ENCODE measurements around the gene KDR. TPM values are rescaled to one million over a fixed set of nuclear protein-coding genes. Genes with fewer than 3 reads are reported as not detected.

The KDR gene
- total RNA-seq, 1 donor from 2014 or later = 22.9 TPM

DNA sequence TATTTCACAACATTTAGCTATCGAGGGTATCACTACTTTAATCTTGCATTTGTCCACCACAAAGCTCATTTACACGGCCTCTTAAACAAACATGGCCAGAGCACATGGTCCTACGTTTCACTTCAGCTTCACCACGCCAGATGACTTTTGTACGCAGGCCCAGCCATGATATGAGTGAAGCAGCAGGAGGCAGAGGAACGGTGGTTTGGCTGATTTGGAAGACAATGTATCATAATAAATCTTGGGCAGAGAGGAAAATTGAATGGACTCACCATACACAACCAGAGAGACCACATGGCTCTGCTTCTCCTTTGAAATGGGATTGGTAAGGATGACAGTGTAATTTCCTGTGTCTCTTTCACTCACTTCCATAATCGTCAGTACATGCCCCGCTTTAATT, 15.3 kb downstream of the KDR start:
- Histone ChIP-seq H3K36me3 (no peaks in the 10 kb centered on the region), H3K27me3 (no peaks in the 10 kb centered on the region), H3K9me3 (no peaks in the 10 kb centered on the region), H3K4me3 (no peak overlapping the region), H3K4me1 (no peaks in the 10 kb centered on the region), H3K27ac (no peak overlapping the region)
- intact Hi-C loops (cut with DNase I) = no loop called here
- TF ChIP-seq, protein P1, sequence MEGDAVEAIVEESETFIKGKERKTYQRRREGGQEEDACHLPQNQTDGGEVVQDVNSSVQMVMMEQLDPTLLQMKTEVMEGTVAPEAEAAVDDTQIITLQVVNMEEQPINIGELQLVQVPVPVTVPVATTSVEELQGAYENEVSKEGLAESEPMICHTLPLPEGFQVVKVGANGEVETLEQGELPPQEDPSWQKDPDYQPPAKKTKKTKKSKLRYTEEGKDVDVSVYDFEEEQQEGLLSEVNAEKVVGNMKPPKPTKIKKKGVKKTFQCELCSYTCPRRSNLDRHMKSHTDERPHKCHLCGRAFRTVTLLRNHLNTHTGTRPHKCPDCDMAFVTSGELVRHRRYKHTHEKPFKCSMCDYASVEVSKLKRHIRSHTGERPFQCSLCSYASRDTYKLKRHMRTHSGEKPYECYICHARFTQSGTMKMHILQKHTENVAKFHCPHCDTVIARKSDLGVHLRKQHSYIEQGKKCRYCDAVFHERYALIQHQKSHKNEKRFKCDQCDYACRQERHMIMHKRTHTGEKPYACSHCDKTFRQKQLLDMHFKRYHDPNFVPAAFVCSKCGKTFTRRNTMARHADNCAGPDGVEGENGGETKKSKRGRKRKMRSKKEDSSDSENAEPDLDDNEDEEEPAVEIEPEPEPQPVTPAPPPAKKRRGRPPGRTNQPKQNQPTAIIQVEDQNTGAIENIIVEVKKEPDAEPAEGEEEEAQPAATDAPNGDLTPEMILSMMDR (IDR thresholded peaks at IDR 0.05) = no peak
- no peak for DNase-seq (ENCODE audit: low spot score in 2 of 2)

DNA sequence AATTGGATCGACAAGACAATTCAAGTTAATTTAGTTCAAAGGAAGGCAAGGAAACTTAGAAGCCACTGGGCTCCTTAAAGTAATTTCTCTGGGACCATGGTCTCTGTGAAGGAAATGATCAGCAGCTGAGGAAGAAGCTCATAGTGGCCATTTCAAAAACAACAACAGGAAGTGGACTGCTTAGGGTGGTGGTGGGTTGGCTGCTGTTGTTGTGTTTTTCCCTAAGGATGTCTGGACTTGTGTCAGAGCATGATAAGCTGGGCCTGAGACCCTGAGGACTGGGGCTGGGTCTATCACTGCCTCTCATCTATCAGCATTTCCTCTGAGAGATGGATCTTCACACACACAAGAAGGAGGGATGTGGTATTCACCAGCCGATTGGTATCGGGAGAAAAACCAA, 18.3 kb downstream of the KDR start:
- H3K27me3 ChIP-seq = no peaks in the 10 kb centered on the region
- intact Hi-C loops (cut with DNase I) = no loop called here
- no peaks in the 10 kb centered on the region for H3K9me3 ChIP-seq
- H3K4me1 ChIP-seq = peaks cover 0 to 5% of the 10 kb centered on the region in 2 donors
- no peak overlapping the region for H3K27ac ChIP-seq
- DNase-seq (ENCODE audit: low spot score in 2 of 2) = no peak
- H3K36me3 ChIP-seq = no peaks in the 10 kb centered on the region
- H3K4me3 ChIP-seq = no peak overlapping the region
- TF ChIP-seq, protein P1 (IDR thresholded peaks at IDR 0.05) = no peak

DNA sequence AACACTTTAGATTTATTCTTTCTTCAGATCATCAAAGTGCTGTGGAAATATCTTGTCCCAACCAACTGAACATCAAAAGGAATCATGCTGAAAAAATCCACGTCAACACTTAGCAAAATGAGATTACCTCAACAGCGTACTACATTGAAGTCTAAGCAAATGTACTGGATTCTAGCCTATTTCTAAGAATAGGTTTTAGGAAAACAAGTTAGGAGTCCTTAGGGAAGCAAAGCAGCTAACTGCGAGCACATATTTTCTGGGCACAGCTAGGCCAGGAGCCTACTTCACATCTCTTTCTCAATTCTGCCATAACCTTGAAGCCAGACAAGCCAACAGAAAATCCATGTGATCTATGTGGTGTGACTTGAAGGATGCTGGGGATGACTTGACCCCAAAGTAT, 22.2 kb downstream of the KDR start:
- no peak for DNase-seq (ENCODE audit: low spot score in 2 of 2)
- no peak overlapping the region for H3K4me3 ChIP-seq
- peaks cover 0 to 5% of the 10 kb centered on the region in 2 donors for H3K4me1 ChIP-seq
- H3K27me3 ChIP-seq = no peaks in the 10 kb centered on the region
- TF ChIP-seq, protein P1 (IDR thresholded peaks at IDR 0.05) = no peak
- intact Hi-C loops (cut with DNase I) = no loop called here
- no peaks in the 10 kb centered on the region for H3K9me3 ChIP-seq
- no peaks in the 10 kb centered on the region for H3K36me3 ChIP-seq
- peak overlapping the region; percentile 20 to 64 for H3K27ac ChIP-seq

DNA sequence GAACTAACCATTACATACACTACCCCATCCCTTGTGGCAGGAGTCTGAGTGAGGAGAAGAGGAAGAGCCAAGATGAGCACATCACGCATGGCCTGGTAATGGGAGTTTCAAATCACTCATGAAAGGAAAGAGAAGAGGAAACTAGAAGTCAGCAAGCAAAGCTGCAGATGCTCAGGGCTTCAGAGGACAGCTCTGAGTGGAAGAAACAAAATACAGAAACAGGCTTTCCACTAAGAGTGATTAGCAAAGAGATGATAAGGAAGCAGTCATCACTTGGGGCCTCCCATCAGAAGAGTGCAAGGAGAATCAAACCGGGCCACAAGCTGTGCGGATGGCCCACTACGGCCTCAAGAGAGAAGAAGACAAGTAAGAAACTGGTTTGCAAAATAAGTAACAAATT, 25.6 kb downstream of the KDR start:
- Histone ChIP-seq H3K27ac (no peak overlapping the region), H3K27me3 (no peaks in the 10 kb centered on the region), H3K9me3 (no peaks in the 10 kb centered on the region), H3K4me3 (no peak overlapping the region), H3K36me3 (no peaks in the 10 kb centered on the region), H3K4me1 (peaks cover 0 to 5% of the 10 kb centered on the region in 2 donors)
- TF ChIP-seq, protein P1 (IDR thresholded peaks at IDR 0.05) = no peak
- DNase-seq (ENCODE audit: low spot score in 2 of 2) = no peak
- intact Hi-C loops (cut with DNase I) = loop anchor here (1.0 kb wide), 1 partner anchor 31 kb away; no protein-coding TSS in a partner anchor

DNA sequence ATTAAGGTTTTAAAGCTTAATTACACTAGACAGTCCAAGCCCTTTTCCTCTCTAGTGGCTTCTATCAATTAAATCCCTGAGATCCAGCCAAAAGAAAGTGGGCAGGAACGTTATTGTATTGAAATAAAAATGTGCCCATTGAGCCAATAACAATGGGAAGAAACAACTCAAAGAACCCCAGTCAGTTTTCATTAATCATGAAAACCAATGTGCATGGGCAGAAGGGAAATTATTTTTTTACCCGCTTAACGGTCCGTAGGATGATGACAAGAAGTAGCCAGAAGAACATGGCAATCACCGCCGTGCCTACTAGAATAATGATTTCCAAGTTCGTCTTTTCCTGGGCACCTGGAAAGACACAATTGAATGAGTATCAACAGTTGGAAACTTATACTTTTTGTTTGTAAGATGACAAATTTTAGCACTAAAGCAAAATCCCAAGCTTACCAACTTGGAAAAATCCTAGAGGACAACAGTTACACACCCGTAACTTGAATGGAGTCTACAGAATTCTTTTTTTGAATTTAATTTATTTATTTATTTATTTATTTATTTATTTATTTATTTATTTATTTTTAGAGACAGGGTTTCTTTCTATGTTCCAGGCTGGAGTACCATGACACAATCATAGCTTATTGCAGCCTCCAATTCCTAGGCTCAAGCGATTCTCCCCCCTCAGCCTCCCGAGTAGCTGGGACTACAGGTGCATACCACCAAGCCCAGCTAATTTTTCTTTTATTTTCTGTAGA, 26.8 kb downstream of the KDR start:
- no peak for DNase-seq (ENCODE audit: low spot score in 2 of 2)
- no peaks in the 10 kb centered on the region for H3K27me3 ChIP-seq
- no peaks in the 10 kb centered on the region for H3K9me3 ChIP-seq
- TF ChIP-seq, protein P1 (IDR thresholded peaks at IDR 0.05) = no peak
- H3K36me3 ChIP-seq = peaks cover 0 to 4% of the 10 kb centered on the region in 2 donors
- no peak overlapping the region for H3K4me3 ChIP-seq
- intact Hi-C loops (cut with DNase I) = loop anchor here (1.0 kb wide), 1 partner anchor 33 kb away; no protein-coding TSS in a partner anchor
- peaks cover 0 to 3% of the 10 kb centered on the region in 2 donors for H3K4me1 ChIP-seq
- no peak overlapping the region for H3K27ac ChIP-seq
